EL (cell line): ENCODE measurements around the gene LRR1.
"Not testable (repeated sequence)": the region's sequence is repeated elsewhere in the genome, so short reads cannot be mapped to it uniquely, and the experiment has no call there.

ENCODE experiments used
- DNase-seq: peaks from one replicate; pipeline ENCODE4 v3.0.0-alpha.2; 2016

LRR1 gene, protein sequence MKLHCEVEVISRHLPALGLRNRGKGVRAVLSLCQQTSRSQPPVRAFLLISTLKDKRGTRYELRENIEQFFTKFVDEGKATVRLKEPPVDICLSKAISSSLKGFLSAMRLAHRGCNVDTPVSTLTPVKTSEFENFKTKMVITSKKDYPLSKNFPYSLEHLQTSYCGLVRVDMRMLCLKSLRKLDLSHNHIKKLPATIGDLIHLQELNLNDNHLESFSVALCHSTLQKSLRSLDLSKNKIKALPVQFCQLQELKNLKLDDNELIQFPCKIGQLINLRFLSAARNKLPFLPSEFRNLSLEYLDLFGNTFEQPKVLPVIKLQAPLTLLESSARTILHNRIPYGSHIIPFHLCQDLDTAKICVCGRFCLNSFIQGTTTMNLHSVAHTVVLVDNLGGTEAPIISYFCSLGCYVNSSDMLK

DNA sequence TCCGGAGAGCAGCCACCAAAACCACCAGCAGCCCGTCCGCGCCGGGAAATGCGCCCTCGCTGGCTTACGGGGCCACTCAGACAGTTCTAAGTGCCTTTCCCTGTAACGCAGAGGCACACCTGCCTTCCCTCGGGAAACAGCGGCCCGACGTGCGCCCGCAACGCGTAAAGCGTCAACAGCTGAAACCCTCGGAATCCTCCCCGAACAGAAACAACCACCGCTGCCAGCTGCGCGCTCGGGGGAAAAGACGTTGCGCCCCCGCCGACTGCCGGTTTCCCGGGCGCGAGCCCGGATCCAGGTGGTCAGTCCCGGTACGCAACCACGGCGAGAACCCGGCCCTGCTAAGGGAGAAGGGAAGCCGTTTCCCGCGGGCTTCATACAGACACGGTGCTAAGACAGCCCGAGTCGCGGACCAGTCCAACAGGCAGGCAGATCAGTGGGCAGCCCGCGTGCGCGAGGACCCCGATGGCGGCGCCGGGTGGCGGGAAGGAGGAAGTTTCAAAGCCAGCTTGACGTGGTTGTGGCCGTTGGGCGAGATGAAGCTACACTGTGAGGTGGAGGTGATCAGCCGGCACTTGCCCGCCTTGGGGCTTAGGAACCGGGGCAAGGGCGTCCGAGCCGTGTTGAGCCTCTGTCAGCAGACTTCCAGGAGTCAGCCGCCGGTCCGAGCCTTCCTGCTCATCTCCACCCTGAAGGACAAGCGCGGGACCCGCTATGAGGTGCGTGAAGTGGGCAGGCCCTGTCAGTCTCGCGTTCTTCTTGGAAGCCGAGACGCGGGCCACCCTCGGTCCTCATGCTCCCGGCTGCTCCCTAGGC lies at the start of gene LRR1:
LRR1 (plus strand) TSS at position 456 of the 816 bp plus-strand sequence; CDS start at position 537, 81 bp downstream.
- DNase-seq = peak; percentile 89

DNA sequence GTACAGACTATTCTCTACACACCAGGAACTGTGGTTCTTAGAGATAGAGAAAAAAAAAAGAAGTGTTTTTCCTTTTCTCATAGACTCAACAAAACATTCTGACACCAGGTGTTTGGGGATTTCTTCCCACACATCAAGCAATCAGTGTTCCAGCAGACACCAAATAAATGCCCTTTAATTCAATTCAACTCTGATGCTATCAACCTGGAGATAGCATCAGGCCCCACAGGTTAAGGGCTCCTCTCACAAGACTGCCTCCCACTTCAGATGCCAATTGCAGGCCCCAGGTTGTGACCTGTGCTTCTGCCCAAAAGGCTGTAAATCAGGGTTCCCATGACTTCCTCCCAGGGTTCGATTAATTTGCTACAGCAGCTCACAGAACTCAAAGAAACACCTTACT lies 49.3 kb upstream of the LRR1 start:
- no peak for DNase-seq

DNA sequence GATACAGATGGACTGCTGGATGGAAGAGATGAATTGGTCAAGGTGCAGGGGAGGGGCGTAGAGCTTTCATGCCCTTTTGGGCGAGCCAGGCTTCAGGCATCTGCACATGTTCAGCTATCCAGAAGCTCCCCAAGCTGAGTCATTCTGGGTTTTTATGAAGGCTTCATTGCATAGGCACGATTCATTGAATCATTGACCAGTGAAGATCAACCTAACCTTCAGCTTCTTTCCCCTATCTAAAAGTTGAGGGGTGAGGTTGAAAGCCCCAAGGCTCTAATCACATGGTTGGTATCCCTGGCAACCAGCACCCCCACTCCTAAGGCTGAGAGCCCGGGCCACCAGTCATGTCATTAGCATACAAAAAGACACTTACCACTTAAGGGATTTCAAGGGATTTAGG lies 48.9 kb upstream of the LRR1 start:
- DNase-seq = peak; percentile 56

DNA sequence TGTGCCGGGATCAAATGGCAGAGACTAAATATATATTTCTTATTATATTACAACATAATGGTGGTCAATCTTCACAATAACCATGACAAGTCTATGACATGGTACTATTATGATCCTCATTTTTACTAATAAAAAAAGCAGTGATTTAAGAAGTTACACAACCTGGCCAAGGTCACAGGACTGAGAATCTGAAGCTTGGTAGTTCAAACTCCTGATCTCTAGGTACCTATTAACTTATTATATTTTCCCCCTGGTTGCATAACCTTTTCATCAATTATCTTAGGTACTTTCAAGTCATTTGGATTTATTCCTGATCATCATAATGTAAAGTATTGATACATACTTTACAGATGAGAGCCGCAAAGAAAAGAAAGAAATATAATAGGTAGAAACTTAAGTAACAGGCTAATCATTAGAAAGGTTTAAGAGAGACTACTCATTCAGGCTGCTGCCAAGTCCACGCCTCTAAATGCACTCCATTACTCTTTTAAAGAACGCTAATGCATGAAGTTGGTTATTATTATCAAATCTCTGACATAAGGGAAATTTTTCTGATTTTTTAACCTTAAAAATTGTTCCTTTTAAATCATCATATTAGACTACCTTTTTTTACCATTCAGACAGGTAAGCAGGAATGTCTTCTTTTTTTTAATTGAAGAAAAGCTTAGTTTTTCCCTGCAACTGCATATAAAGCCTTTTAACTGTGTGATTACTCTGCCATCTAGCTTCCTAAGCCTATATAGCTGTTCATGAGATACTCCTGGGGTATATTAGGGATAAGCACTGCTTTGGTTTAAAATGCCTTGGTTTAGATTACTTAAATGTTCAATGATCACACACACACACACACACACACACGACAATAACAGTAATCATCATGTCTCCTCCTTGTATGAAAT lies 48.2 kb upstream of the LRR1 start:
- no peak for DNase-seq

DNA sequence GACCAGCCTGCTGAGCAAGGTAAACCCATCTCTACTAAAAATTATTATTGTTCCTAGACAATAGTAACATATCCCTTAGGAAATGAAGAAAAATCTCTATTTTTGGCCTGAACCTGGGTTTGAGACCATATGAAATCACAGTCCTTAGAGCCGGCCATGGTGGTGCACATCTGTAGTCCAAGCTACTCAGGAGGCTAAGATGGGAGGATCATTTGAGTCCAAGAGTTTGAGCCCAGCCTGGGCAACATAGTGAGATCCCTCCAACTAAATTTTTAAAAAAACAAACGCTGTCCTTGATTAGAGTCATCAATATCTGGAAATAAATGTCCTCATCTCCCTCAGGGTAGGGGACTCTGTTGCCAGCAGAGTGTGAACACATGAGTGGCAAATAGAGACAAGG lies 47.2 kb upstream of the LRR1 start:
- no peak for DNase-seq

DNA sequence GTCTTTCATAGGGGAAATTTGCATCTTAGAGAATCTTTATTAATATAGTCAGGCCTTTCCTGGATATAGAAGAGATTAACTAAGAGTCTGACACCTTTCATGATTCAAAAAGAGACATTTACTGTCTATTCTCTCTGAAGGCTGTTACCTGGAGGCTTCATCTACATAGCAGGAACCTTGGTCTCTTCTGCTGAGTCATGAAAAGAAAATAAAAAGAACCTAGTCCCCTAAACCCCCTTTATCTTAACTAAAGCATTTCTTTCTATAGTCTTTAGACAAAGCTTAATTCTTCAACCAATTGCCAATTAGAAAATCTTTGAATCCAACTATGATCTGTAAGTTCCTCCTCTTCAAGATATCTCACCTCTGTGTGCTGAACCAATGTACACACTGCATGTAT lies 45.6 kb upstream of the LRR1 start:
- no peak for DNase-seq

DNA sequence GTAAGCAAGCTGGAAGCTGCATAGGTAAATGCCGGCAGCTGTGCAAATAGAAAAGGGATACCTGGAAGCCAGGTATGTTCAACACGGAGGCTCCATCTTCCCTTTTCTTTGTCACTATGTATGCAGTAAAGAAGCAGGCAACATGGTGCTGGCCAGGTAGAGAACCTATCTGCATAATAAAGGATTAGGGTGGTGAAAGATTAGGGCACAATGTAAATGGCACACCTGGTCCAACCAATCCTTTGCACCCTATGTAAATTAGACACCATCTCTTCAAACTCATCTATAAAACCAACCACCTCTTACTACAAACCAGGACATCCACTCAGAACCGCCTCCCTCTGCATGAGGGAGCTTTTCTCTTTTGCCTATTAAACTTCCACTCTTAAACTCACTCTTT lies 44.8 kb upstream of the LRR1 start:
- DNase-seq = no peak

DNA sequence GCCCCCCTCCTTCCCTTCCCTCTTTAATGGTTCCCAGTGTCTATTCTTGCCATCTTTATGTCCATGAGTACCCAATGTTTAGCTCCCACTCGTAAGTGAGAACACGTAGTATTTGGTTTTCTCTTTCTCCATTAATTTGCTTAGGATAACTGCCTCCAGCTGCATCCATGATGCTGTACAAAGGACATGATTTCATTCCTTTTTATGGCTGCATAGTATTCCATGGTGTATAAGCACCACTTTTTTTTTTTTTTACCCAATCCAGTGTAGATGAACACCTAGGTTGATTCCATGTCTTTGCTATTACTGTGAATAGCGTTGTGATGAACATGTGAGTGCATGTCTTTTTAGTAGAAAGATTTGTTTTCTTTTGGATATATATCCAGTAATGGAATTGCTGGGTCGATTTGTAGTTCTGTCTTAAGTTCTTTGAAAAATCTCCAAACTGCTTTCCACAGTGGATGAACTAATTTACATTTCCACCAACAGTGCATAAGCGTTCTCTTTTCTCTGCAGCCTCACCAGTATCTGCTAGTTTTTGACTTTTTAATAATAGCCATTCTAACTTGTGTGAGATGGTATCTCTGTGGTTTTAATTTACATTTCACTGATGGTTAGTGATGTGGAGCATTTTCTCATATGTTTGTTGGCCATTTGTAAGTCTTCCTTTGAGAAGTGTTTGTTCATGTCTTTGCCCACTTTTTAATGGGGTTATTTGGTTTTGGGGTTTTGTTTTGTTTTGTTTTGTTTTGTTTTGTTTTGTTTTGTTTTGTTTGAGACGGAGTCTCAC lies 38.6 kb upstream of the LRR1 start:
- no peak for DNase-seq

DNA sequence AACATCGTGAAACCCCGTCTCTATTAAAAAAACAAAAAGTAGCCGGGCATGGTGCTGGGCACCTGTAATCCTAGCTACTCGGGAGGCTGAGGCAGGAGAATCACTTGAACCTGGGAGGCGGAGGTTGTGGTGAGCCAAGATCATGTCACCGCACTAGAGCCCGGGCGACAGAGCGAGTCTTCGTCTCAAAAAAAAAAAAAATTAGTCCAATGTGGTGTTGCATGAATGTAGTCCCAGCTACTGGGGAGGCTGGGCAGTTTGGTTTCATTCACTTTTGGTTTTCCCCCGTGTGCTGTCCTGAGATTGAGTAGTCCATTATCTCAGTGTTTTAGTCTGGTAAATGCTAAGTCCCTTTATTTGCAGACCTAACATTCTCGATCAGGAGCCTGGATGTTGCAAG lies 32.0 kb upstream of the LRR1 start:
- no peak for DNase-seq

DNA sequence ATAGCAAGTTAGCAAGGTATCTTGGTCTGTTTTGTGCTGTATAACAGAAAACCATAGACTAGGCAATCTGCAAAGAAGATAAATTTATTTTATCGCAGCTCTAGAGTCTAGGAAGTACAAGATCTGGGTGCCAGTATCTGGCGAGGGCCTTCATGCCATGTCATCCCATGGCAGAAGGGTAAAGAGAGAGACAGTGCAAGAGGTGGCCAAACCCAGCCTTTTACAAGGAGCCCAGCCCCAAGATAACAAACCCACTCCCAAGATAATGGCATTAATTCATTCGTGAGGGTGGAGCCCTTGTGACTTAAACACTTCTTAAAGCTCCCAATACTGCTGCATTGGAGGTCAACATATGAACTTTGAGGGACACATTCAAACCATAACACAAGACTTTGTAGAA lies 29.5 kb upstream of the LRR1 start:
- DNase-seq = no peak

DNA sequence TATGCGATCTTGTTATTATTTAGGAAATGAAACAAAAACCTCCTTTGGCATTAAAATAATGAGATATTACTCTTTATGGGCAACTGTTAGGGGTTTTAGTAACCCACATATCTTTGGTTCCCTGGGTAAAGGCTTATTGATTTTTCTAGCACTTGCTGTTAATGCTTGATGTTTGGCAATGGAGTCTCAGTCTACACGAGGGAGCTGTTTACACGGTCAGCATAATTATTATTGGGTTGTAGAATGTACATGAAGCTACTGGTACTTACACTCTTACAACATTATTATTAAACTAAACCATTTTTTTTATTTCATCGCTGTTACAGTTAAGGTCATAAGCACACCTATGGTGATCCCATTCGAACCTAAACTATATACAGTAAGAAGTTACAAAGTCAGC lies 24.7 kb upstream of the LRR1 start:
- no peak for DNase-seq

DNA sequence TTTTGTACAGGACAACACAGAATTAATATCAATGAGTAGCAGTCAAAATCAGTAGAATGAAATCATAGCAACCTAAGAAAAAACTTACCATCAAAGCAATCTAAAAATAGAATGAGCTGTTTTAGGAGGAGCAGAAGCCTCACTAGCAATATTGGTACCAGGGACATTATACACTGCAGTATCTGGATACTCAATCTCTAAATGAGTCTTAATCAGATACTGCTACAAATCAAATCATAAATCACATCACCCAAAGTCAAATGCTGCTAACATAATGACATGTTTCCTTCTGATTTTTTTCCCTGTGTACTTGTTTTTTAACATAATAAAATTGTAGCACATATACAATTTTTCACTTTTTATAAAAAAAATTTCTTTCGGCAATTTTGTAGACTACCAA lies 20.6 kb upstream of the LRR1 start:
- no peak for DNase-seq

DNA sequence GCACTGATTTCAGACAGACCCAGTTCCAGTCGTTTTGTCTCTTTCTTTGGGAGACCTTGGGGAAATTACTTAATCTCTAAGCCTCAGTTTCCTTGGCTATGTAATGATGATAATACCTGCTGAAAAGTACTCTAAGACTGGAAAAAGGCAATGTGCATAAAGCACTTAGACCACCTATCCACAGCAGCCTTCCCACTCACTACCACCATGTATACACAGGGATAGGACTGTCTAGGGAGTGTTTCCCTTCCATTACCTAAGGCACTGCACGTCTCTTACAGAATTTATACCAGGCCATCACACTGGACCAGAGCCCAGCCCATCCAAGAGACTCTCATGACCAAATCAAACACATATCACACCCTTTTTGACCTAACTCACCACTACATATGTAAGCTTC lies 18.9 kb upstream of the LRR1 start:
- no peak for DNase-seq

DNA sequence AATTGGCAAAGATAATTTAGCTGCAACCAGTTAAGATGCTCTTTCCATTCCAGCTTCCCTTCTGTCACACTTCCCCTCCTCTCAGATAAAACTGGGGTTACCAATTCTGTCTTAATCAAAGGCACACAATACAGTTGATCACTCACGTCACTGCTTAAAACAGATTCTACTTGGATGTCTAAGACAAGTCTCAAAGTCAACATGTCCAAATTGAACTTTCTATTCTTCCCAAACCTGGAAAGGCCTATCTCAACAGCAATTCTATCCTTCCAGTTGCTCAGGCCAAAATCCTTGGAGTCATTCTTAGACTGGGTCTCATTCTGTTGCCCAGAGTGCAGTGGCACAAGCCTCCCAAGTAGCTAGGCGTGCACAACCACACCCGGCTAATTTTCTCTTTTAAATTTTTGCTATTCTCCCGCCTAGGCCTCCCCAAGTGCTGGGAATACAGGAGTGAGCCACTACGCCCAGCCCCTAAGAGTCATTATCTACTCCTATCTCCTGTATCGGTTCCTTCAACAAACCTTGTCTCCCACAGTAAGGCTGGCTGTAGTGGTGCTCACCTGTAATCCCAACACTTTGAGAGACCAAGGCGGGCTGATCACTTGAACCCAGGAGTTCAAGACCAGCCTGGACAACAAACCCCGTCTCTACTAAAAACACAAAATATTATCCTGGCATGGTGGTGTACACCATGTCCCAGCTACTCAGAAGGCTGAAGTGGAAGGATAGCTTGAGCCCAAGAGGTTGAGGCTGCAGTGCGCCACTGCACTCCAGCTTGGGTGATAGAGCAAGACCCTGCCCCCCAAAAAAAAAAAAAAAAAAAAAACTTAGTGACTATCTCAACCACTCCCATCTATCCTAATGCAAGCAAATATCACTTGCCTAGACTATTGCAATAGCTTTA lies 17.3 kb upstream of the LRR1 start:
- DNase-seq = no peak

DNA sequence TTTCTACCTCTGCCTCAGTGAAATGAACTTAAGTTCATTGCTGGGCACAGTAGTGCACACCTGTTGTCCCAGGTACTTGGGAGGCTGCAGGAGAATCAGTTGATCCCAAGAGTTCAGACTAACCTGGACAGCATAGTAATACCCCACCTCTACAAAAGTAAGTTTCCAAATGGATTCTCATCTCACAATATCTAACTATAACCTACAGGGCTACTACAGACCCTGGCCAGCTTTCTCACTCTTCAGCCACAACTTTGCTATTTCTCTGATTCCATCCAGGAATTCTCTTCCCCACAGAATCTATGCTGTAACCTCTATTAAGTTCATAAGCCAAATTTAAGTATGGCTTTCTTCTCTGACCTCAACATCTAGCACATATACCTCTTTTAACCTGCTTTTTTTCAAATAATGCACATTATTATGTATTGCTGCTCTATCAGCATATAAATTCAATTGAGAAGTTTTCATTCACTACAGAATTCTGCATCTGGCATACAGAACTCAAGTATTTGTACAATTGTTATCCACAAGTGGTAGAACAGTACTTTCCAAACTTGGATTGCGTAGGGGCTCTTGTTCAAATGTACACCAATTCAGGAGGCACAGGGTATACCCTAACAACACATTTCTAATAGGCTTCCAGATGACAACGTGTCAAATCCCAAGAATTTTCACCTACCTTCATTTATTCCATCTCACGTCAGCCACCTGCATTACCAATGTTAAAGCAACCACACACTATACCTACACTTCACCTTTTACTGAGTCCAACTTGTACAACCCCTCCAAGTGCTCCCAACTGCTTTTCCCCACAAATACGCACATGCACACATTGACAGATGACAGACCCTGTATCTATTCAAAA lies 16.4 kb upstream of the LRR1 start:
- no peak for DNase-seq

DNA sequence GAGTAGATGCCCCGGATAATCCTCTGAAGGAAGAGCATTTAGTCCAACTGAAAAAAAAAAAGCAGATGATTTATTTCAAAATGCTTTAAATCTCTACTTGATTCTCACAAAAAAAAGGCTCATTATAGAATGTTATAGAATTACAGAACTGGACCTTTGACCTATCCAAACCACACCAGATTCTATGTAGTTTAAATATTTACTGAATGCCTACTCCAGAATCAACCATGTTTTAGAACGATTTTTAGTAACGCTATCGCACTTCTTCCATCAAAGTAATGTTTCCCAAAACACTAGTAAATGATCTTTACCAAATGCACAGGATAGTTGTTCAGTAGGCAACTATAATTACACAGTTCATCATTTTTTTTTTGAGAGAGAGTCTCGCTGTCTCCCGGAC lies 15.1 kb upstream of the LRR1 start:
- DNase-seq = no peak

DNA sequence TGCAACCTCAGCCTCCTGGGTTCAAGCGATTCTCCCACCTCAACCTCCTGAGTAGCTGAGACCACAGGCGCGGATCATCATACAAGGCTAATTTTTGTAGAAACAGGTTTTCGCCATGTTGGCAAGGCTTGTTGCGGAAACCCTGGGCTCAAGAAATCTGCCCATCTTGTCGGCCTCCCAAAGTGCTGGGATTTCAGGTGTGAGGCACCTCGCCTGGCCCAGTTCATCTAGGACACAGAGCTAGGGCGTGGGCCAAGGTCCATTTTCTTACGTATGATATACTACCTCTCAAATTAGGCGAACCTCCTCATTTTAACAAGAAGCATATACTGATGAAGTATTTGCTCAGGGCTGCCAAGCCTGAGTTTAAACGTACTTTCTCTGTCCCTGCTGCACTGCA lies 14.7 kb upstream of the LRR1 start:
- no peak for DNase-seq

DNA sequence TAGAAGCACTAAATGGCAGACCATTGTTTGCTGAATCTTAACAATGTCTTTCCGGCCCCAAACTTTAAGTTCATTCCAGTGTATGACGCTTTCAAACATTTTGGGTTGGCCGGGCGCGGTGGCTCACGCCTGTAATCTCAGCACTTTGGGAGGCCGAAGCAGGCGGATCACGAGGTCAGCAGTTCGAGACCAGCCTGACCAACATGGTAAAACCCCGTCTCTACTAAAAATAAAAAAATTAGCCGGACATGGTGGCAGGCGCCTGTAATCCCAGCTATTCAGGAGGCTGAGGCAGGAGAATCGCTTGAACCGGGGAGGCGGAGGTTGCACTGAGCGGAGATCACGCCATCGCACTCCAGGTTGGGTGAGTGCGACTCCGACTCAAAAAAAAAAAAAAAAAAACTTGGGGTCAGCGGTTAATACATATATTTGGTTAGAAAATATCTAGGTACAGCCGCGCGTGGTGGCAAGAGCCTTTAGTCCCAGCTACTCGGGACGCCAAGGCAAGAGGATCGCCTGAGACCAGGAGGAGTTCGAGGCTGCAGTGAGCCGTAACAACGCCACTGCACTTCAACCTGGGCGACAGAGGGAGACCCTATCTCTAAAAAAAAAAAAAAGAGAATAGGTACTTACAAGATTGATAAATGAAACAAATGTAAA lies 13.6 kb upstream of the LRR1 start:
- not testable (repeated sequence) for DNase-seq

DNA sequence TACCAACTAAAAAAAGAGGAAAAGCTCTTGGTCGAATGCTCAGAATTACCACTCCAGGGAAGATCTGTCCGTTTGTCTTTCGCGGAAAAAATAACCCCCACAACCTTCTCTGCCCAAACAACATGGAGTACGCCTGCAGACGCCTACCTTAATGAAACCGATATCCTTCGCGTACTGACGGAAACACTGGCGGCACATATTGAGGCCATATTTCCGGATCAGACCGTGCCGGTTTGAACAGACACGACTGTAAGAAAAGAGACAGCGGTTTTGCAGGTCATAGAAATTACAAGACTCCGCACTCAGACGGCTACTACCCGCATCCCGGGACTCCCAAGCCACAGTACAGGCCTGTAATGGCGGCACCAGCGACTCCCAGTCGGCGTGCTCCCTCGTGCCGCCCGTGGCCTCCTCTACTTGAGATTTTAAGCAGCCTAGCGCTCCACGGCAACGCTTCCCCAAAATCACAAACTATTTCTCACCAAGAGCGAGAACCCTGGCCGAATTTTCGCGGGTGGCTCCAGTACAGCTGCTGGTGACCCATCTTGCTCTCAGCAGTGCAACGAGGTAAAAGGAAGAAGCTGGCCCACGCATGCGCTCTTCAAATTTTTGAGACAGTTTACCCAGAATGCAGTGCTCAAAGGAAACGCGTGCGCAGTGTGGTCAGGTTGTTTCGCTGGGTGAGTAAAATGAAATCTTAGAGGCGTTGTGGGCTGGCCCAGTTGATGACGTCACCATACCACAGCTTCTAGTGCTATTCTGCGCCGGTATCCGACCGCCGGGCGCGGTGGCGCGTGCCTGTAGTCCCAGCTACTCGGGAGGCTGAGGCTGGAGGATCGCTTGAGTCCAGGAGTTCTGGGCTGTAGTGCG lies 12.7 kb upstream of the LRR1 start, which contains the start of gene RPS29:
RPS29 (minus strand) TSS at position 578 of the 870 bp plus-strand sequence; CDS start at position 544, 34 bp downstream.
- peak; percentile 100 for DNase-seq
